ENCODE data around the gene AMH. TPM values are rescaled to one million over a fixed set of nuclear protein-coding genes. Genes with fewer than 3 reads are reported as not detected.

Gene AMH
- total RNA-seq, 1 donor from 2014 or later = 4.8 TPM

GRCh38 chr19:2221918-2222317 lies 27.2 kb upstream of the AMH start:
- ChIA-PET POLR2A (interaction anchor here (0.9 to 2.1 kb wide), 2 partner anchors 50 to 106 kb away, joined by 3 to 9 read pairs; no protein-coding TSS in a partner anchor), CTCF (interaction anchor here (1.1 to 1.5 kb wide), 3 partner anchors 13 to 66 kb away, joined by 3 to 6 read pairs (median 3); no protein-coding TSS in a partner anchor)
- ATAC-seq (ENCODE audit: low read depth) (no peak), DNase-seq (no peak)
- peaks cover 32% of the 10 kb centered on the region for H3K4me1 Mint-ChIP-seq
- H3K4me3 Mint-ChIP-seq = no peak overlapping the region
- H3K9me3 Mint-ChIP-seq = no peaks in the 10 kb centered on the region
- peaks cover 73% of the 10 kb centered on the region for H3K36me3 Mint-ChIP-seq (ENCODE audit: low read depth)
- no peak overlapping the region for H3K27ac Mint-ChIP-seq
- intact Hi-C loops (cut with micrococcal nuclease) = no loop called here
- no peak for TF ChIP-seq CTCF (IDR thresholded peaks at IDR 0.05)
- H3K27me3 Mint-ChIP-seq = no peaks in the 10 kb centered on the region

- Mint-ChIP-seq H3K27me3 (no peaks in the 10 kb centered on the region), H3K4me3 (peak overlapping the region; percentile 48), H3K4me1 (peaks cover 35% of the 10 kb centered on the region), H3K27ac (peak overlapping the region; percentile 87), H3K36me3 (ENCODE audit: low read depth) (peaks cover 70% of the 10 kb centered on the region), H3K9me3 (no peaks in the 10 kb centered on the region)
- no peak for ATAC-seq (ENCODE audit: low read depth)
- ChIA-PET CTCF (interaction anchor here (1.1 kb wide), 1 partner anchor 67 kb away, joined by 3 read pairs; no protein-coding TSS in a partner anchor), POLR2A (interaction anchor here (0.6 to 1.1 kb wide), 7 partner anchors 36 to 401 kb away, joined by 3 to 5 read pairs (median 4); no protein-coding TSS in a partner anchor)
- no peak for DNase-seq
- intact Hi-C loops (cut with micrococcal nuclease) = no loop called here
- TF ChIP-seq CTCF (IDR thresholded peaks at IDR 0.05) = no peak
Measured at GRCh38 chr19:2223391-2223790, 25.7 kb upstream of the AMH start.

GRCh38 chr19:2223959-2224358 lies 25.2 kb upstream of the AMH start:
- intact Hi-C loops (cut with micrococcal nuclease) = loop anchor here (1.0 kb wide), 2 partner anchors 55 to 68 kb away; no protein-coding TSS in a partner anchor
- DNase-seq (peak; percentile 67), ATAC-seq (ENCODE audit: low read depth) (peak; percentile 89)
- Mint-ChIP-seq H3K9me3 (no peaks in the 10 kb centered on the region), H3K4me1 (peaks cover 37% of the 10 kb centered on the region), H3K27me3 (no peaks in the 10 kb centered on the region), H3K27ac (peak overlapping the region; percentile 87), H3K36me3 (ENCODE audit: low read depth) (peaks cover 71% of the 10 kb centered on the region), H3K4me3 (peak overlapping the region; percentile 48)
- ChIA-PET POLR2A (interaction anchor here (0.6 to 1.1 kb wide), 3 partner anchors 53 to 182 kb away, joined by 3 to 5 read pairs (median 5); no protein-coding TSS in a partner anchor), CTCF (no interaction called here)
- no peak for TF ChIP-seq CTCF (IDR thresholded peaks at IDR 0.05)

DNA sequence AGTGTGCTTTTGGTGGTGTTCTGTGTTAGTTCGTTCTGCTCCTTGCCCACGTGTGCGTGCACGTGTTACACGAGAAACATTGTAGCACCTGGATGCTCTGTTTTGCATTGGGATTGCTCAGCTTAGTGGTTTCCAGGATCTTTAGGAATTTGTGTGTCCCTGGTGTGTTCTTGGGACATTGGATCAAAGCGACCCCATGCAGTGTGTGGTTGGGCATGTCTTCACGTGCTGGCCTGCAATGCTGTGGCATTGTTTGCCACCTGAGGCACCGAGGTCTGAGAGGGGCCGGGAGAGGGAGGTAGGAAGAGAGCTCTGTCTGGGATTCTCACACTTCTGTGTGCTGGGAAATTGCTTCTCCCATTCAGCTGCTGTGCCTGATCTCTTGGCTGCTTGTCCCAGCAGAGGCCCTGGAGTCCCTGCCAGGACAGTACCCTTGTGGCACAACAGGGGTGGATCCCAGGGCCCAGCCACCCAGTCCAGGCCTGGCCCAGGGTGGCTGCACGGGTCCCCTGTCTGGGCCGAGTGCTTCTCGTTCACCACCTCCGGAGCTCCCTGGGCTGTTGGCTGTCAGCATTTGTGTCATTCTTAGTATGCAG lies 24.3 kb upstream of the AMH start:
- TF ChIP-seq CTCF (IDR thresholded peaks at IDR 0.05) = no peak
- Mint-ChIP-seq H3K4me1 (peaks cover 42% of the 10 kb centered on the region), H3K27ac (peak overlapping the region; percentile 87), H3K27me3 (no peaks in the 10 kb centered on the region), H3K4me3 (no peak overlapping the region), H3K9me3 (no peaks in the 10 kb centered on the region), H3K36me3 (ENCODE audit: low read depth) (peaks cover 67% of the 10 kb centered on the region)
- intact Hi-C loops (cut with micrococcal nuclease) = loop anchor here (1.0 kb wide), 2 partner anchors 56 to 69 kb away; no protein-coding TSS in a partner anchor
- no peak for ATAC-seq (ENCODE audit: low read depth)
- POLR2A ChIA-PET = no interaction called here
- no peak for DNase-seq
- CTCF ChIA-PET = interaction anchor here (0.8 to 1.2 kb wide), 3 partner anchors 11 to 412 kb away, joined by 3 read pairs; partner anchors contain the start of gene PLEKHJ1

DNA sequence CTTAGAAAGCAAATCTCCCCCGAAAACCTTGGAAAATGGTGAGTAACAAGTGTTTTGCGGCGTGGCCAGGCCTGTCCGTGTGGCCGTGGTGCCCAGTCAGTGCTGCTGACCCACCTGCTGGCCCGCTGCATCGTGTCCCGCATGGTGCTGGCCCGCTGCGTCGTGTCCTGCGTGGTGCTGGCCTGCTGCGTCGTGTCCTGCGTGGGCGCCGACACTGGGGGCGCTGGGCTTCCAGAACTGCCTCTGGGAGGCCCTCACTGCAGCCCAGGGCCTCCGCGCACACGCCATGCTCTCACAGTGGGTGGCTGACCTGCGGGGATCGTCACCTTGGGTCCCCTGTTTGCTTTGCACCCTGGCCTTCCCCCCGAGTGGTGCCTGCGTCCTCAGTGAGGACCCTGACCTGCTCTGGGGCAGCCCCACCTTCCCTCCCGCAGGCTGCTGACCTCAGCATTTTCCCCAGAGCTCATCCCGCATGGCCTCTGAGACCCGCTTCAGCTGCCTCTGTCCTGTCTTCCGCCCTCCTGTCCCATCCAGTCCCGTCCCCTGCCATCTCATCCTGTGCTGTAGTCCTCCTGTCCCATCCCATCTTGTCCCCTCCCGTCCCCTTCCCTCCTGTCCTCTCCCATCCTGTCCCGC lies 23.6 kb upstream of the AMH start:
- no peak for DNase-seq
- no peak for TF ChIP-seq CTCF (IDR thresholded peaks at IDR 0.05)
- no peak for ATAC-seq (ENCODE audit: low read depth)
- Mint-ChIP-seq H3K27me3 (no peaks in the 10 kb centered on the region), H3K4me3 (no peak overlapping the region), H3K4me1 (peaks cover 42% of the 10 kb centered on the region), H3K9me3 (no peaks in the 10 kb centered on the region), H3K36me3 (ENCODE audit: low read depth) (peaks cover 67% of the 10 kb centered on the region), H3K27ac (no peak overlapping the region)
- ChIA-PET POLR2A (no interaction called here), CTCF (interaction anchor here (0.8 to 1.3 kb wide), 4 partner anchors 10 to 412 kb away, joined by 3 read pairs; partner anchors contain the start of gene PLEKHJ1)
- intact Hi-C loops (cut with micrococcal nuclease) = no loop called here
